GM23338 (cell line): ENCODE data around the gene SLC9A9.

Experiments
- CREB1 ChIP-seq: fragments of 250-450 bp; sonication (Bioruptor Pico); IDR thresholded peaks from 2 replicates; pipeline ENCODE4 v1.5.0; 2020; ENCODE audit warnings: low read depth, mild to moderate bottlenecking, moderate library complexity
- EZH2 ChIP-seq: fragments of 200-600 bp; sonication (generic); IDR thresholded peaks from one replicate; pipeline ENCODE4 v1.8.0; 2017; ENCODE audit warnings: antibody characterized with exemption, mild to moderate bottlenecking, low read depth; ENCODE audit not compliant: unreplicated experiment
- EZH2phosphoT487 ChIP-seq: fragments of 200-600 bp; sonication (generic); IDR thresholded peaks from one replicate; pipeline ENCODE4 v1.8.1; 2018; ENCODE audit warnings: antibody characterized with exemption; ENCODE audit not compliant: unreplicated experiment
- JUNB ChIP-seq: IDR thresholded peaks from one replicate; pipeline ENCODE4 v1.6.1; 2016; ENCODE audit warnings: antibody characterized with exemption; ENCODE audit not compliant: unreplicated experiment
- POLR2AphosphoS5 ChIP-seq: IDR thresholded peaks from 2 replicates; pipeline ENCODE4 v1.6.1; 2016; ENCODE audit warnings: antibody characterized with exemption, low read depth
- ZNF114 ChIP-seq: fragments of 250-450 bp; sonication (Bioruptor Pico); IDR thresholded peaks from 2 replicates; pipeline ENCODE4 v1.5.0; 2020; ENCODE audit warnings: mild to moderate bottlenecking, moderate library complexity
- ZNF331 ChIP-seq: fragments of 250-450 bp; sonication (Bioruptor Pico); IDR thresholded peaks from 2 replicates; pipeline ENCODE4 v1.5.0; 2020; ENCODE audit warnings: low read depth, mild to moderate bottlenecking, moderate library complexity
- TF ChIP-seq, protein P1 (sequence below), 2 experiments: fragments of 200-600 bp in 1 of 2; sonication (generic) in 1 of 2; conservative IDR thresholded peaks; 2 replicates each; pipeline versions ENCODE4 v1.5.1 to v1.6.1; 2016 to 2017; ENCODE audit warnings: antibody characterized with exemption in 2 of 2, low read depth in 2 of 2, mild to moderate bottlenecking in 2 of 2, moderate library complexity in 1 of 2
- TF ChIP-seq, protein P2 (sequence below): IDR thresholded peaks from one replicate; pipeline ENCODE4 v1.6.1; 2018; ENCODE audit warnings: antibody characterized with exemption; ENCODE audit not compliant: unreplicated experiment
- TF ChIP-seq, protein P3 (sequence below): IDR thresholded peaks from 2 replicates; pipeline ENCODE4 v1.6.1; 2016; ENCODE audit warnings: antibody characterized with exemption

DNA sequence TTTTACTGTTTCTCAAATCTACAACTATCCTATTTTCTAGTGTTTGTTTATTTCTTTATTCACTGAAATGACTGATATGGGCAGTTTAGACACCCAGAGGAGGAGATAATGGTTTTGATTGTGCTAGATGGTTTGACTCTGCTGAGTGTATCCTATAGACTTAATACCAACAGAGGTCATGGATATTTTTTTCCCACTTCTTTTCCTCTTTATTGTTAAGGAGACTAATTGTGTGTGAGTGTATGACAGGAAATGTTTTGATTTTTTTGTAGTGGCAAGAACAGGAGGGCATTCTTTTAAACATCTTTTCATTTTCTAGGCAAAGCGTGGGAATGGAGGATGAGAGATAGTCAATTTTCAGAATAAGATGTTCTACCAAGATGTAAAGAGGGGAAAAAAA, 505.2 kb downstream of the SLC9A9 start:
- TF ChIP-seq, protein P1, sequence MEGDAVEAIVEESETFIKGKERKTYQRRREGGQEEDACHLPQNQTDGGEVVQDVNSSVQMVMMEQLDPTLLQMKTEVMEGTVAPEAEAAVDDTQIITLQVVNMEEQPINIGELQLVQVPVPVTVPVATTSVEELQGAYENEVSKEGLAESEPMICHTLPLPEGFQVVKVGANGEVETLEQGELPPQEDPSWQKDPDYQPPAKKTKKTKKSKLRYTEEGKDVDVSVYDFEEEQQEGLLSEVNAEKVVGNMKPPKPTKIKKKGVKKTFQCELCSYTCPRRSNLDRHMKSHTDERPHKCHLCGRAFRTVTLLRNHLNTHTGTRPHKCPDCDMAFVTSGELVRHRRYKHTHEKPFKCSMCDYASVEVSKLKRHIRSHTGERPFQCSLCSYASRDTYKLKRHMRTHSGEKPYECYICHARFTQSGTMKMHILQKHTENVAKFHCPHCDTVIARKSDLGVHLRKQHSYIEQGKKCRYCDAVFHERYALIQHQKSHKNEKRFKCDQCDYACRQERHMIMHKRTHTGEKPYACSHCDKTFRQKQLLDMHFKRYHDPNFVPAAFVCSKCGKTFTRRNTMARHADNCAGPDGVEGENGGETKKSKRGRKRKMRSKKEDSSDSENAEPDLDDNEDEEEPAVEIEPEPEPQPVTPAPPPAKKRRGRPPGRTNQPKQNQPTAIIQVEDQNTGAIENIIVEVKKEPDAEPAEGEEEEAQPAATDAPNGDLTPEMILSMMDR (conservative IDR thresholded peaks at IDR 0.05; ENCODE audit: low read depth in 2 of 2) = no peak
- TF ChIP-seq ZNF331 (CRISPR knock-in tag) (no peak), EZH2phosphoT487 (no peak), EZH2 (no peak), POLR2AphosphoS5 (no peak), ZNF114 (CRISPR knock-in tag) (no peak), JUNB (no peak), CREB1 (CRISPR knock-in tag) (no peak)
- TF ChIP-seq, protein P2, sequence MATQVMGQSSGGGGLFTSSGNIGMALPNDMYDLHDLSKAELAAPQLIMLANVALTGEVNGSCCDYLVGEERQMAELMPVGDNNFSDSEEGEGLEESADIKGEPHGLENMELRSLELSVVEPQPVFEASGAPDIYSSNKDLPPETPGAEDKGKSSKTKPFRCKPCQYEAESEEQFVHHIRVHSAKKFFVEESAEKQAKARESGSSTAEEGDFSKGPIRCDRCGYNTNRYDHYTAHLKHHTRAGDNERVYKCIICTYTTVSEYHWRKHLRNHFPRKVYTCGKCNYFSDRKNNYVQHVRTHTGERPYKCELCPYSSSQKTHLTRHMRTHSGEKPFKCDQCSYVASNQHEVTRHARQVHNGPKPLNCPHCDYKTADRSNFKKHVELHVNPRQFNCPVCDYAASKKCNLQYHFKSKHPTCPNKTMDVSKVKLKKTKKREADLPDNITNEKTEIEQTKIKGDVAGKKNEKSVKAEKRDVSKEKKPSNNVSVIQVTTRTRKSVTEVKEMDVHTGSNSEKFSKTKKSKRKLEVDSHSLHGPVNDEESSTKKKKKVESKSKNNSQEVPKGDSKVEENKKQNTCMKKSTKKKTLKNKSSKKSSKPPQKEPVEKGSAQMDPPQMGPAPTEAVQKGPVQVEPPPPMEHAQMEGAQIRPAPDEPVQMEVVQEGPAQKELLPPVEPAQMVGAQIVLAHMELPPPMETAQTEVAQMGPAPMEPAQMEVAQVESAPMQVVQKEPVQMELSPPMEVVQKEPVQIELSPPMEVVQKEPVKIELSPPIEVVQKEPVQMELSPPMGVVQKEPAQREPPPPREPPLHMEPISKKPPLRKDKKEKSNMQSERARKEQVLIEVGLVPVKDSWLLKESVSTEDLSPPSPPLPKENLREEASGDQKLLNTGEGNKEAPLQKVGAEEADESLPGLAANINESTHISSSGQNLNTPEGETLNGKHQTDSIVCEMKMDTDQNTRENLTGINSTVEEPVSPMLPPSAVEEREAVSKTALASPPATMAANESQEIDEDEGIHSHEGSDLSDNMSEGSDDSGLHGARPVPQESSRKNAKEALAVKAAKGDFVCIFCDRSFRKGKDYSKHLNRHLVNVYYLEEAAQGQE = no peak
- TF ChIP-seq, protein P3, sequence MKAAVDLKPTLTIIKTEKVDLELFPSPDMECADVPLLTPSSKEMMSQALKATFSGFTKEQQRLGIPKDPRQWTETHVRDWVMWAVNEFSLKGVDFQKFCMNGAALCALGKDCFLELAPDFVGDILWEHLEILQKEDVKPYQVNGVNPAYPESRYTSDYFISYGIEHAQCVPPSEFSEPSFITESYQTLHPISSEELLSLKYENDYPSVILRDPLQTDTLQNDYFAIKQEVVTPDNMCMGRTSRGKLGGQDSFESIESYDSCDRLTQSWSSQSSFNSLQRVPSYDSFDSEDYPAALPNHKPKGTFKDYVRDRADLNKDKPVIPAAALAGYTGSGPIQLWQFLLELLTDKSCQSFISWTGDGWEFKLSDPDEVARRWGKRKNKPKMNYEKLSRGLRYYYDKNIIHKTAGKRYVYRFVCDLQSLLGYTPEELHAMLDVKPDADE = no peak
